NCI-H460 (cell line): ENCODE data around the gene ZNF780A. TPM values are rescaled to one million over a fixed set of nuclear protein-coding genes. Genes with fewer than 3 reads are reported as not detected.
A peak's percentile ranks its signal among the peaks of the same experiment; 100 is the strongest.
"Not testable (repeated sequence)": the region's sequence is repeated elsewhere in the genome, so short reads cannot be mapped to it uniquely, and the experiment has no call there.

ENCODE experiments used
- DNase-seq: peaks from one replicate; pipeline ENCODE4 v3.0.0-alpha.2; 2016; ENCODE audit warnings: low read depth; ENCODE audit errors: extremely low read depth
- polyA plus RNA-seq: library from polyadenylated mRNA; depleted of rRNA; stranded (reverse); fragments of >200 nt; gene quantifications from 2 replicates; pipeline ENCODE4 v1.2.3, GENCODE V29; 2014; cell fraction: nucleus; rRNA removed
- total RNA-seq: library from RNA; depleted of rRNA; stranded (reverse); fragments of >200 nt; shearing (Covaris generic); gene quantifications from 2 replicates; pipeline ENCODE4 v1.2.3, GENCODE V29; 2014; rRNA removed

ZNF780A gene
- 11.2 and 18.3 TPM in 2 replicates for total RNA-seq
- polyA plus RNA-seq, result 20.6 and 22.9 TPM in 2 replicates

- DNase-seq, result peak; percentile 46
Measured at GRCh38 chr19:40090241-40091204, at the start of gene ZNF780A. TSS of gene ZNF780A (minus strand) at chr19:40090943. CDS start at chr19:40084753, 6,190 bp downstream.

- peak; percentile 45 for DNase-seq
Measured at GRCh38 chr19:40139533-40140287, 49.0 kb upstream of the ZNF780A start.

DNA sequence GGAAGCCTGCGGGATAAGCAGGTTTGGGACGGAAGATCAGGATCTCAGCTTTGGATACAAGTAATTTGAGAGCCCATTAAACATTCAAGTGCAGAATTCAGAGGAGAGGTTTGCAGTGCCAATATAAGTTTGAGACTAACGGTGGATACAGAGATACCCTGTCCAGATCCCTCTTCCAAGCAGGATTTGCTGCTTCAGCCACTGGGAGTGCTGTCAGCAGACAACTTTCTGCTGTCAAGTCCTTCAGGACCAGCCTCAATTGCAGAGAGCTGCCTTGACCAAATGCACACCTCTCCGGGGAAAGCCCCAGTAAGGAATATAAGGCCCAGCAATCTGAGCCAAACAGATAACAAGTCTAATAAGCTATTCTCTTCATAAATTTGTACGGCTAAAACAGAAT lies 46.1 kb upstream of the ZNF780A start:
- no peak for DNase-seq

GRCh38 chr19:40134866-40135265 lies 44.1 kb upstream of the ZNF780A start:
- DNase-seq, result no peak

DNA sequence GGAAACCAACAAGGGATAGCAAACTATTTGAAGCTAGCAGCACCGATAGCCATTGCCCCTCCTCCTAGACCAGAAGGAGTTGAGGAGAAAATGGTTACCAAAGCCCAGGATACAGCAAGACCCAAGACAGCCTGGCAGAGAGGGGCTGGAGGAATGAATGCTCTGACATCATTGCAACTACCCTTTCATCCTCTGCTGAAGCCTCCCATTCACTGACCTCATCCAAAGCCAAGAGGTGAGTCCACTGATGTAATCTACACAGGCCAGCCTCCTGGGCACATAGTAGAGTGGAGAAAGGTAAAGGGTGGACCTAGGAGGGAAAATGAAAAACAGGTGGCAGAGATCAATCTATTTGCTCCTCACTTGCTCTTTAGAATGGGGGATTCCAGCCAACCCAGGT lies 42.7 kb upstream of the ZNF780A start:
- no peak for DNase-seq

GRCh38 chr19:40130013-40130412 lies 39.3 kb upstream of the ZNF780A start:
- no peak for DNase-seq

- DNase-seq, result no peak
Measured at GRCh38 chr19:40129425-40129824, 38.7 kb upstream of the ZNF780A start.

GRCh38 chr19:40128991-40129390 lies 38.2 kb upstream of the ZNF780A start:
- DNase-seq, result no peak

GRCh38 chr19:40119380-40119779 lies 28.6 kb upstream of the ZNF780A start:
- DNase-seq, result no peak

DNA sequence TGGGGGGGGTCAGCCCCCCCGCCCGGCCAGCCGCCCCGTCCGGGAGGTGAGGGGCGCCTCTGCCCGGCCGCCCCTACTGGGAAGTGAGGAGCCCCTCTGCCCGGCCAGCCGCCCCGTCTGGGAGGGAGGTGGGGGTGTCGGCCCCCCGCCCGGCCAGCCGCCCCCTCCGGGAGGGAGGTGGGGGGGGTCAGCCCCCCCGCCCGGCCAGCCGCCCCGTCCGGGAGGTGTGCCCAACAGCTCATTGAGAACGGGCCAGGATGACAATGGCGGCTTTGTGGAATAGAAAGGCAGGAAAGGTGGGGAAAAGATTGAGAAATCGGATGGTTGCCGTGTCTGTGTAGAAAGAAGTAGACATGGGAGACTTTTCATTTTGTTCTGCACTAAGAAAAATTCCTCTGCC lies 27.9 kb upstream of the ZNF780A start:
- DNase-seq, result not testable (repeated sequence)

GRCh38 chr19:40116075-40116474 lies 25.3 kb upstream of the ZNF780A start:
- DNase-seq, result no peak

- not testable (repeated sequence) for DNase-seq
Measured at GRCh38 chr19:40114119-40114518, 23.4 kb upstream of the ZNF780A start.

- DNase-seq, result not testable (repeated sequence)
Measured at GRCh38 chr19:40112271-40112670, 21.5 kb upstream of the ZNF780A start.

- no peak for DNase-seq
Measured at GRCh38 chr19:40110570-40110969, 19.8 kb upstream of the ZNF780A start.

DNA sequence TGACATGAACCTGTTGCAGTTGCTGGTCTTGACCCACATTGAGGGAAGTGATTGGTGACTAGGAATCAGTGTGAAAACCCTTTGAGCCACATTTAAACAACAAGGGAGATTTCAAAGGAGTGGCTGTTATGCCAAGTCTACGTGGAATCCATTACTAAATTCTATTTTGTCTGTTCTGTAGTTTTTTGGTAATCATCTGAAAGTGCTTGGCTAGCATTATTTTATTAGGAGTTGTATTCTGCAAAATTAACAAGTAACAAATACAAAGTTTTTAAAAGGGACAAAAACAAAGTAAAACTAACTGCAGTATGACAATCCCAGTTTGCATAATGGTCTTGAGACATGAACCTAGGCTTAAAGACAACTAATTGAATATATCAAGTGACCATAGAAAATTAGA lies 14.0 kb upstream of the ZNF780A start:
- DNase-seq, result no peak

DNA sequence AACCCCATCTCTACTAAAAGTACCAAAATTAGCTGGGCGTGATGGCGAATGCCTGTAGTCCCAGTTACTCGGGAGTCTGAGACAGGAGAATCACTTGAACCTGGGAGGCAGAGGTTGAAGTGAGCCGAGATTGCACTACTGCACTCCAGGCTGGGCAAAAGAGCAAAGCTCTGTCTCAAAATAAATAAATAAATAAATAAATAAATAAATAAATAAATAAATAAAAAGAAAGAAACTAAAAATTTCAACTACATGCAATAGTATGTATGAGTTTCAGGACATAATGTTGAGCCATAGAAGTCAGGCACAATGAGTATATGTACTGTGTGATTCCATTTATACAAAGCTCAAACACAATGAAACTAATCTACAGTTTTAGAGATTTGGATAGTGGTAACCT lies 12.9 kb upstream of the ZNF780A start:
- no peak for DNase-seq

DNA sequence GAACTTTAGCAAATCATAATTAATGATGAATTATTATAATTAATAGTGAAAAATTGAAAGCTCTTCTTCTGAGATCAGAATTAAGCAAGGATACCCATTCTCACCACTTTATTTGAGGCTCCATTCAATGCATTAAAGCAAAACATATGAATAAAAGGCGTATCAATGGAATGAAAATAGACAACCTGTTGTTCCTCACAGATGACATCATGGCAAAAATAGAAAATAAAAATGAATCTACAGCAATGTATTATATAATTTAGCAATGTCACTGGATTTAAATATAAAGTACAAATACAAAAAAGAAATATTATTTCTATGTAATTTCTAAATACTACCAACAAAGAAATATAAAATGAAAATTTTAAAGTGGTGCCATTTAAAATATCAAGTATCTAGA lies 11.1 kb upstream of the ZNF780A start:
- DNase-seq, result no peak

- DNase-seq, result no peak
Measured at GRCh38 chr19:40093416-40093815, 2.7 kb upstream of the ZNF780A start.

- no peak for DNase-seq
Measured at GRCh38 chr19:40091205-40092129, 724 bp upstream of the ZNF780A start.

- no peak for DNase-seq
Measured at GRCh38 chr19:40089462-40089861, 1.3 kb downstream of the ZNF780A start.
